Tongue (tissue), 2 donors: ENCODE data around the gene SGCD. TPM values are rescaled to one million over a fixed set of nuclear protein-coding genes. Genes with fewer than 3 reads are reported as not detected.
"Not testable (repeated sequence)": the region's sequence is repeated elsewhere in the genome, so short reads cannot be mapped to it uniquely, and the experiment has no call there.

Source experiments
- DNase-seq: peaks from one replicate; pipeline ENCODE4 v3.0.0-alpha.2; 2015
- total RNA-seq: library from RNA; depleted of rRNA; stranded (reverse); fragments of >200 nt; gene quantifications from one replicate; pipeline ENCODE4 v1.2.3, GENCODE V29; 2014

Gene SGCD
- total RNA-seq, 1 donor from 2014 or later, result 169 TPM

GRCh38 chr5:156640691-156641241, 313.8 kb downstream of the SGCD start:
- peak; percentile 81 for DNase-seq

DNA sequence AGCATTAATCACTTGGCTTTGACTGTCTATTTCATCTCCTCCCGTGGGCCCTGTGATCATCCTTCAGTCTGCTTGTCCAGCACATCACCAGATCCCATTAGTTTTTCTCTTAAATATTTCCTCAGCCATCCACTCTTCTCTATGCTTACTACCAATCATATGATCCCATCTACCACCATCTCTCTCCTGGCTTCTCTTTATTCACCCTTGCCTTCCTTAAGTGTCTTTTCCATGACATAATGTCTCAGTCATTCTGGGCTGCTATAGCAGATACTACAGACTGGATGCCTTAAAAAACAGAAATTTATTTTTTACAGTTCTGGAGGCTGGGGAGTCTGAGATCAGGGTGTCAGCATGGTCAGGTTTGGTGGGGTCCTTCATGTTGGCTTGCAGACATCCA, 314.7 kb downstream of the SGCD start:
- DNase-seq, result no peak

DNA sequence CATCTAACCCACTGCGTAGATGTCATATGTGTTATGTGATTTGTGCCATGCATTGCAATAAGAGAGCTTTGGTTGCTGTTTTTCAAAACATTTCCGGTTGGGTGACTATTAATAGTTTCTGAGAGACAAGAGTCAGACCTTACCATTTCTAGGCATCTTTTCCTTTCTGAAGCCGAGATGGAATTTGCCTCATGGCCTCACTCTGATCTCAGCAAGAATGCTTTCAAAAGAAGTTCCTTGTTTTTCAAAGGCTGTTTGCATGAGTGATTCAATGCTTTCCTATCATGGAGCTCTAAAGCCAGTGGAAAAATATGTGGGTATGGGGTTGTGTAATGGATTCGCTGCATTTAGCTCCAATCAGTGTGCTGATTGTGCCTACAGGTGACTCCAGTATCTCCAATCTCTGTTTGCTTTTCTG, 320.1 kb downstream of the SGCD start:
- no peak for DNase-seq

GRCh38 chr5:156654444-156654843, 327.5 kb downstream of the SGCD start:
- DNase-seq, result no peak

DNA sequence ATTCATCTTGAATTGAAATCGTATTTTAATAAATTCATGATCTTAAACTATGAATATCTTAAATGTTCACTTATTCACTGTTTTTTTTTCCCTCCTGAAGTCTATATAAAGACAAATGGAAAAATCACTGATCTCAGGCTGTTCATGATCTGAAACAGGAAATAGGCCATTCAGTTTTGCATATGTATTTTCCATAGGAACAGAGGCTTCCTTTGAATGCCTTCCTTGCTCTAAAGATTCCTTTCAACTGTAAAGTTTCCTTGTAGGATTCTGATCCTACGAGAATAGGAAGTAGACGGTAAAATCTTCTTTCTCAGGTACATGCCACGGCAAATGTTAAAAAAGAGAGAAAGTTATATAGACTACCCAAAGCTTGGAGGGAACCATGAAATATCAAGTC, 328.8 kb downstream of the SGCD start:
- no peak for DNase-seq

- DNase-seq, result not testable (repeated sequence)
Measured at GRCh38 chr5:156664832-156665231, 337.9 kb downstream of the SGCD start.

DNA sequence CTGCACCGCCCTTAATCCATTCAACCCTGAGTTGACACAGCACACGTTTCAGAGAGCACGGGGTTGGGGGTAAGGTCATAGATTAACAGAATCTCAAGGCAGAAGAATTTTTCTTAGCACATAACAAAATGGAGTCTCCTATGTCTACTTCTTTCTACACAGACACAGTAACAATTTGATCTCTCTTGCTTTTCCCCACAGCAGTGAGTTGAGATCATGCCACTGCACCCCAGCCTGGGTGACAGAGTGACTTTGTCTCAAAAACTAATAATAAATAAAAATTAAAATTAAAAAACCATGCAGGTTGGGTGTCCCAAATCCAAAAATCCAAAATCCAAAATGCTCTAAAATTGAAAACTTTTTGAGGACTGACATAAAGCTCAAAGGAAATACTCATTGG, 339.7 kb downstream of the SGCD start:
- not testable (repeated sequence) for DNase-seq

- no peak for DNase-seq
Measured at GRCh38 chr5:156667616-156668015, 340.7 kb downstream of the SGCD start.

- DNase-seq, result no peak
Measured at GRCh38 chr5:156669416-156669815, 342.5 kb downstream of the SGCD start.

GRCh38 chr5:156670615-156671014, 343.7 kb downstream of the SGCD start:
- no peak for DNase-seq

DNA sequence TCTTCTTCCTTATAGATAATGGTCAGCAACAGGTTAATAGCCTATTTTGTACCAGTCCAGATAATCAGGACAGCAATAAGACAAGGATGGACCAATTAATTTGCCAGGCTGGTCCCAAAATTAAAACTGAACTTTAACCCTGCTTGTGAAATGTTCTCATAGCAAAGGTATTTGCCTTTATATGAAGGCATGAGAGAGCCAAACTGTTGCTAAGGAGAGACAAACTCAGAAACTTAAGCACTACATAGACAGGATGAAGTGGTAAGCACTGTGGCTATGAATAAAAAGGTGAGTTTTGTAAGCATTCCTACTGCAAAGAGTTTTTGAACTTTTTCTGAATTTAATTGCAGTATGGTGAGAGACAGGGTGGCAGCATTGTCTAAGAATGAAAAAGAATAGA, 348.4 kb downstream of the SGCD start:
- DNase-seq, result peak; percentile 28

GRCh38 chr5:156677963-156678362, 351.0 kb downstream of the SGCD start:
- DNase-seq, result no peak

DNA sequence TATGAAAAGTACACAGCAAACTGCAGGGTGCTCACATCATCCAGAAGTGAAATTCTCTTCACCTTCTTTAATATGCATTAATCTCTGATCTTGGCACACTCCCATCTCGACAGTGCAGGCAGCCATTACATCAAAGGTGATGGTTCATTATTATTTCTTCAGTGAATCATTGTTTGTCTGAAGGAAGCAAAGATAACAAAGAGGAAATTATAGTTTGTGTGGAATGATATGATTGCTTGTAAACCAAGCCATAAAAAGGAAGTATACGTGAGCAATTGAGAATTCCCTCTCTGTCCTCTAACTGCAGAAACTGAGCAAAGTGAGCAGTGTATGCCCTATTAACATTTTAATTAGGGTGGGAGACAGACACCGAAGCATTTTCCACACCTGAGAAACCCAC, 351.5 kb downstream of the SGCD start:
- DNase-seq, result no peak

GRCh38 chr5:156680831-156681230, 353.9 kb downstream of the SGCD start:
- no peak for DNase-seq

DNA sequence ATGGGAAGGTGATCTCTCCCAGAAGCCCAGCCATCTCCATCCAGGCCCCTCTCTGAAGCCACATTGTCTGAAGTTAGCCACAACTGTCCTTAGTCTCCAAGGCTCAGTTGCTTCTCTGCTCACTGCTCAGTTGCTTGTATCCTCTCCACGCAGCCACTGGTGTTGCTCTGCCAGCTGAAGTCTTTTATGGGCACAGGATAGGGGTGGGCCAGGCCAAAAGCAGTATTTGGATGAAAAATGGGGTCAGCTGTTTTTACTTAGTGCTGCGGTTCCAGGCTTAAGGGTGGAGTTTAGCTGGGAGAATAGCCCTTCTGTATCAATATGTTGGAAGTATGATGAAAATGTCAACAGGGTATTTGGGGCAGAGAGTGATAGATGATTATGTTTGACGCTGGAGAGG, 354.3 kb downstream of the SGCD start:
- DNase-seq, result peak; percentile 39

- DNase-seq, result no peak
Measured at GRCh38 chr5:156682971-156683370, 356.0 kb downstream of the SGCD start.

DNA sequence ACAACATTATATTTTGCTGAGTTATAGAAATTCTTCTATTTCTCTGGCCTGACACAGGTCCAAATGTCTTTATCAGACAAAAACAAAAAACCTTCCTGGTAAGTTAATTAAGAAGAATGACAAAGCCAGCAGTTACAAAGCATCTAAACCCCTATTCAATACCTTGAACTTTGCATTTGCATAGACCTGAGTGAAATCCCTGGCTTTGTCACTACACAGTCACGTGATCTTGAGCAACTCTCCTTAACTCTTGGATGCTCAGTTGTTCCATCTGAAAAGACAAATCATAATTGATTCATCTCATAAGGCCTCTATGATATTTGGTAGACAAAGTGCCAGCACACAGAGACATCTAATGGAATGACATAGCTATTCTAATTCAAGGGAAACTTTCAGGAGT, 356.5 kb downstream of the SGCD start:
- no peak for DNase-seq

GRCh38 chr5:156684216-156684615, 357.3 kb downstream of the SGCD start:
- DNase-seq, result no peak

- peak; percentile 41 for DNase-seq
Measured at GRCh38 chr5:156685481-156685880, 358.5 kb downstream of the SGCD start.

DNA sequence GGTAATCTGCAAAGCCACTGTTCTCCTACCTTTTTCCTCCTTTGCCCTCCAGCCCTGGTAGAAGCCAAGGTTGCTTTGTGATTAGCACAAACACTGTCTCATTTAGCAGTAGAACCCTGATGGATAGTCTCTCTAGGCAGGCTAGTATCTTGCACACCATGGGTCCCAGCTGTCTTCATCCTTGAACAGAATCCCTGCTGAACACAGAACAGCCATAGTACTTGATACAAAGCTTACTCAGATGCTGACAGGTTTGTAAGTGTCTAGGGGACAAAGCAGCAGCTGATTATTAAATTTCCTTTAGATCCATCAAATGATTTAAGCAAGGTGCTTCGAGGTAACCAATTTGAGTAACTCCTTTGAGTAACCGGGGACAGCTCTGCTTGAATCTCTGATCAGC, 359.4 kb downstream of the SGCD start:
- DNase-seq, result no peak

DNA sequence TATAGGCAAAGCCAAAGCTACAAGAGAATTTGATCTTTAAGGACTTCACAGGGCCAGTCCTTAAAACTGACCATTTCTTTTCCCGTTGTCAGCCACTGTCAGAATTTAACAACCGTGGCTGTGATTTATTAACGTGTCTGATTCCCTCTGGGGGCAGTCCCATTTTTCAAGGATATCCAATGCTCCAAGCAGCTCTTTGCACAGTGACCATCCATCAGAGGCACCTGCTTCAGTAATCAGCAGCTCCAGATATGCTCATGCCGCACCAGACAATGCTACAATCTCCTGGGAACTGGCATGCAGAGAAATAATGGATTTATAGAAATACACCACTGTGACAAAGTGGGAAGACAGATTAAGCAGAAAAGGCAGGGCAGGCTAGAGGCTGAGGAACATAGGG, 359.8 kb downstream of the SGCD start:
- DNase-seq, result no peak

- no peak for DNase-seq
Measured at GRCh38 chr5:156687514-156687913, 360.6 kb downstream of the SGCD start.

DNA sequence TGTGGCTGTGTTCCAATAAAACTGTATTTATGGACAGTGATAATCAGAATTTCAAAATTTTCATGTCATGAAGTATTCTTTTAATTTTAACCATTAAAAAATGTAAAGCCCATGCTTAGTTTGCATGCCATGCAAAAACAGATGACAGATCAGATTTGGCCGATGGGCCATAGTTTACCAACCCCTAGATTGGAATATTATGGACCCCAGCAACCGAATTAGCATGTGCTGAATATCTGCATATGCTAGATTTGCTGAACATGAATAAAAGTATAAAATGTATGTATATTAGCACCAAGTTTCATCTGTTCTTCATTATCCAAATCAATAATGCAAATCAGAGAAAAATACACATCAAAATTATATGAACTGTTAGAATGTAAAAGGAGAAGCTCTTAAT, 364.6 kb downstream of the SGCD start:
- DNase-seq, result no peak

DNA sequence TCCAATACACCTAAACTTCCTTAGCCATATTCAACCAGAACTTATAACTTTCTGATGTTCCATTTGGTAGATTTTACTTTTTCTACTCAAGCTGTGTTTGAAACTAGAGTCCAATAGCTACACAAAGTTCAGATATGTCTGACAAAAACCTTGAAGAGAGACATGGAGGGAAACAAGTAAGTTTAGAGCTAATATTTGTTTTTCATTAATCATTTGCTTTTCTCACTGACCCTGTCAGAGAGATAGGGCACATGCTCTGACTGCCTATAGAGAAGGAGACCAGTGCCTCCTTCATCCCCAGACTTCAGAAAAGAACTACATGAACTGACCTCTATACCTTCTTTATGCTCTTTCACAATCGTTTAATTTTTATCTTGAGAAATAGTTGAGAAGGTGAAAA, 366.1 kb downstream of the SGCD start:
- DNase-seq, result no peak

DNA sequence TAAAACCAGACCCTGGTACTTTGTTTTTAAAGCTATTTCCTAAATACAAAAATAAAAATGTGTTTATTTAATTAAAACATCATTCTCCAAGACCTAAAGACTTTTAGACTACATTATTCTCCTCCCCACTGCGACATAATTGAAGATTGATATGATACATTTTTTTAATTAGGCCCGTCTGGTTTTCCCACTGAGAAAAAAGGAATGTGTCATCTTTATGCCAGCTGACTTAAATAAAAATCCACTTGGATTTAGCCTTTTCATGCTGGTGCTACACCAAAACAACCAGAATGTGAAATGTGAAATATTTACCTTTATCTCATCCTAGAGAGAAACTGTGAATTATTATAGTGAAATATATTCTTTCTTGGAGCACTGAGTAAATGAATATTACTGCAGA, 367.6 kb downstream of the SGCD start:
- no peak for DNase-seq
